ENCODE measurements around the gene CD4.
"Not testable (repeated sequence)": the region's sequence is repeated elsewhere in the genome, so short reads cannot be mapped to it uniquely, and the experiment has no call there.

CD4 gene

GRCh38 chr12:6788972-6789924, at the start of gene CD4:
Gene CD4, plus strand, starts transcription at chr12:6789528. Its CDS starts 10,611 bp downstream, at chr12:6800139.
- peak; percentile 51 for DNase-seq

GRCh38 chr12:6742080-6742479, 47.2 kb upstream of the CD4 start:
- not testable (repeated sequence) for DNase-seq

GRCh38 chr12:6742834-6743233, 46.5 kb upstream of the CD4 start:
- no peak for DNase-seq

- DNase-seq, result not testable (repeated sequence)
These were observed 46.0 kb upstream of the CD4 start for GRCh38 chr12:6743300-6743699.

GRCh38 chr12:6745741-6746525, 43.4 kb upstream of the CD4 start:
- no peak for DNase-seq

- DNase-seq, result no peak
These were observed 42.1 kb upstream of the CD4 start for GRCh38 chr12:6747216-6747615.

- no peak for DNase-seq
These were observed 40.6 kb upstream of the CD4 start for GRCh38 chr12:6748761-6749160.

- DNase-seq, result no peak
These were observed 38.8 kb upstream of the CD4 start for GRCh38 chr12:6750506-6750905.

- no peak for DNase-seq
These were observed 37.6 kb upstream of the CD4 start for GRCh38 chr12:6751767-6752166.

- DNase-seq, result peak; percentile 81
These were observed 37.0 kb upstream of the CD4 start for GRCh38 chr12:6752167-6752920.

- DNase-seq, result peak; percentile 99
These were observed 36.2 kb upstream of the CD4 start, which contains the start of gene MLF2 for GRCh38 chr12:6752921-6753771. Gene MLF2, minus strand, starts transcription at chr12:6753141. Its CDS starts 807 bp downstream, at chr12:6752334.

GRCh38 chr12:6753772-6754356, 35.5 kb upstream of the CD4 start:
- no peak for DNase-seq

- DNase-seq, result no peak
These were observed 34.9 kb upstream of the CD4 start for GRCh38 chr12:6754411-6754810.

GRCh38 chr12:6757028-6757690, 32.2 kb upstream of the CD4 start:
- DNase-seq, result no peak

- no peak for DNase-seq
These were observed 30.7 kb upstream of the CD4 start for GRCh38 chr12:6758506-6759095.

- no peak for DNase-seq
These were observed 29.6 kb upstream of the CD4 start for GRCh38 chr12:6759741-6760140.

- DNase-seq, result no peak
These were observed 25.9 kb upstream of the CD4 start for GRCh38 chr12:6763380-6763779.

GRCh38 chr12:6764011-6764828, 25.1 kb upstream of the CD4 start:
- peak; percentile 97 for DNase-seq

- DNase-seq, result no peak
These were observed 24.2 kb upstream of the CD4 start for GRCh38 chr12:6765048-6765633.
